Measurements from ENCODE around the gene ROR2.

Gene ROR2

DNA sequence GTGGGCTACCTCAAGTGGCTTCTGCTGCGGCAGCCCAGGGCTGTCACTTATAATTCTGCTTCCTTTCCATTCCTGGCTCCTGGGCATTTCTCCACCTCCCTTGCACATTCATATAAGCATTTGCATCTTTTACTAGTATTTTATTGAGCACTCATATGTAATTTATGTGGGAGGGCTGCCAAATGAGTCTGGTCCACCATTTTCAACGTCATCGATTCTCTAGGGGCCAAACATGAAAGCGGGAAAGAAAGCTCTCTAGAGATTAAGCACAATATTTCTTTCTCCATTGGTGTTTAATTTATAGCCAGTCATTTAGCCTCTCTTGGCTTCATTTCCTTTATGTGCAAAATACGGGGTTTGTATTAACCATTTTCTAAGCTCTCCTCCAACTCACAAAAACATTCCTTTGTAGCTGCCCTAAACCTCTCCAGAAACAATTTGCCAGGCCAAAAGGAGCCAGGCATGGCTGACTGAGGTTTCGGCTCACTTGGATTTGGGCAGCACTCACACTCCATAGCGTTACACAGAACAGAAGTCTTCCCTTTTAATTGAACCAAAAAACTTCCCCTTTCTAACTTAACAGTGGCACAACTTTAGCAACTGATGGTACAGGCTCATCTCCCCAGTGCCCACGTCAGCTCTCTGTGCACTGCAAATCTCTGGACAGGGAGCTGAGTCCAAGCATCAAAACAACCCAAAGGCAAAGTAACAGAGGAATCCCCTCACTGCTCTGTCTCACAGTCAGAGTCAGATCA, 183.5 kb downstream of the ROR2 start:
- no peaks in the 10 kb centered on the region for H3K36me3 ChIP-seq (ENCODE audit: insufficient read depth, low read length)
- H3K9ac ChIP-seq (ENCODE audit: low read depth, low read length, poor library complexity, severe bottlenecking) = no peak overlapping the region
- H3K4me3 ChIP-seq (ENCODE audit: low read length, poor library complexity, severe bottlenecking) = no peak overlapping the region
- H3K9me2 ChIP-seq (replicated peaks; ENCODE audit: low read depth, low read length) = no peaks in the 10 kb centered on the region
- TF ChIP-seq, protein P1, sequence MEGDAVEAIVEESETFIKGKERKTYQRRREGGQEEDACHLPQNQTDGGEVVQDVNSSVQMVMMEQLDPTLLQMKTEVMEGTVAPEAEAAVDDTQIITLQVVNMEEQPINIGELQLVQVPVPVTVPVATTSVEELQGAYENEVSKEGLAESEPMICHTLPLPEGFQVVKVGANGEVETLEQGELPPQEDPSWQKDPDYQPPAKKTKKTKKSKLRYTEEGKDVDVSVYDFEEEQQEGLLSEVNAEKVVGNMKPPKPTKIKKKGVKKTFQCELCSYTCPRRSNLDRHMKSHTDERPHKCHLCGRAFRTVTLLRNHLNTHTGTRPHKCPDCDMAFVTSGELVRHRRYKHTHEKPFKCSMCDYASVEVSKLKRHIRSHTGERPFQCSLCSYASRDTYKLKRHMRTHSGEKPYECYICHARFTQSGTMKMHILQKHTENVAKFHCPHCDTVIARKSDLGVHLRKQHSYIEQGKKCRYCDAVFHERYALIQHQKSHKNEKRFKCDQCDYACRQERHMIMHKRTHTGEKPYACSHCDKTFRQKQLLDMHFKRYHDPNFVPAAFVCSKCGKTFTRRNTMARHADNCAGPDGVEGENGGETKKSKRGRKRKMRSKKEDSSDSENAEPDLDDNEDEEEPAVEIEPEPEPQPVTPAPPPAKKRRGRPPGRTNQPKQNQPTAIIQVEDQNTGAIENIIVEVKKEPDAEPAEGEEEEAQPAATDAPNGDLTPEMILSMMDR (conservative IDR thresholded peaks at IDR 0.05; ENCODE audit: low read length) = no peak
- no peak for TF ChIP-seq EZH2phosphoT487 (IDR thresholded peaks at IDR 0.05; ENCODE audit: borderline replicate concordance)
- H2AFZ ChIP-seq (ENCODE audit: low read length) = no peak overlapping the region
- H3K9me3 ChIP-seq (ENCODE audit: insufficient read depth, low read depth, low read length) = no peaks in the 10 kb centered on the region
- no peaks in the 10 kb centered on the region for H3F3A ChIP-seq (ENCODE audit: low read depth)
- H4K20me1 ChIP-seq (ENCODE audit: insufficient read depth, low read length, poor library complexity, severe bottlenecking) = no peaks in the 10 kb centered on the region
- no peak overlapping the region for H3K4me2 ChIP-seq (ENCODE audit: low read depth, low read length, poor library complexity, severe bottlenecking)
- H3K27me3 ChIP-seq (ENCODE audit: insufficient read depth, low read length, poor library complexity, severe bottlenecking) = no peaks in the 10 kb centered on the region
- no peaks in the 10 kb centered on the region for H3K4me1 ChIP-seq (ENCODE audit: insufficient read depth, low read length, poor library complexity, severe bottlenecking)
- H3K79me2 ChIP-seq (ENCODE audit: insufficient read depth, low read length) = no peaks in the 10 kb centered on the region

DNA sequence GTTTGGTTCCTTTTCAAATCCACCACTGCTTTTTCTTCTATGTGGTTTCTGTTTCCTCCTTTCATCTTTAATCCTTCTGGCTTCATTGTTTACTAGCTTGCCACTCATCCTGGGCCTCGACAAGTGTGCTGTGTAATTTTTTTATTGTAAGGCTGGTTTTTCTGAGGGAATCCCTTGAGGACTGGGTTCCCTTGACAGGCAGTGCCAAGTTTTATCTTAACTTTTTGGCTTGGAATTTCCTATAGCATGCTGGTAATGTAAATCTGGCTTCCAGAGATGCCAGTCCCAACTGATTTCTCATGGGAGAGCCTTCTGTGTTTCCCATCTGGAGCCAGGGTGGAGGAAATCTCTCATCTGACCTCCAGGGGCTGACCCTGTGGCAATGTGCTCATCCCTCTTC, 184.7 kb downstream of the ROR2 start:
- TF ChIP-seq EZH2phosphoT487 (IDR thresholded peaks at IDR 0.05; ENCODE audit: borderline replicate concordance) = no peak
- TF ChIP-seq, protein P1 (conservative IDR thresholded peaks at IDR 0.05; ENCODE audit: low read length) = no peak
- H3K36me3 ChIP-seq (ENCODE audit: insufficient read depth, low read length) = no peaks in the 10 kb centered on the region
- no peak overlapping the region for H3K4me3 ChIP-seq (ENCODE audit: low read length, poor library complexity, severe bottlenecking)
- H3K27me3 ChIP-seq (ENCODE audit: insufficient read depth, low read length, poor library complexity, severe bottlenecking) = no peaks in the 10 kb centered on the region
- H3K4me1 ChIP-seq (ENCODE audit: insufficient read depth, low read length, poor library complexity, severe bottlenecking) = no peaks in the 10 kb centered on the region
- no peak overlapping the region for H3K4me2 ChIP-seq (ENCODE audit: low read depth, low read length, poor library complexity, severe bottlenecking)
- no peaks in the 10 kb centered on the region for H3K79me2 ChIP-seq (ENCODE audit: insufficient read depth, low read length)
- H3F3A ChIP-seq (ENCODE audit: low read depth) = no peaks in the 10 kb centered on the region
- no peak overlapping the region for H3K9ac ChIP-seq (ENCODE audit: low read depth, low read length, poor library complexity, severe bottlenecking)
- no peaks in the 10 kb centered on the region for H4K20me1 ChIP-seq (ENCODE audit: insufficient read depth, low read length, poor library complexity, severe bottlenecking)
- H3K9me2 ChIP-seq (replicated peaks; ENCODE audit: low read depth, low read length) = no peaks in the 10 kb centered on the region
- H2AFZ ChIP-seq (ENCODE audit: low read length) = no peak overlapping the region
- no peaks in the 10 kb centered on the region for H3K9me3 ChIP-seq (ENCODE audit: insufficient read depth, low read depth, low read length)

DNA sequence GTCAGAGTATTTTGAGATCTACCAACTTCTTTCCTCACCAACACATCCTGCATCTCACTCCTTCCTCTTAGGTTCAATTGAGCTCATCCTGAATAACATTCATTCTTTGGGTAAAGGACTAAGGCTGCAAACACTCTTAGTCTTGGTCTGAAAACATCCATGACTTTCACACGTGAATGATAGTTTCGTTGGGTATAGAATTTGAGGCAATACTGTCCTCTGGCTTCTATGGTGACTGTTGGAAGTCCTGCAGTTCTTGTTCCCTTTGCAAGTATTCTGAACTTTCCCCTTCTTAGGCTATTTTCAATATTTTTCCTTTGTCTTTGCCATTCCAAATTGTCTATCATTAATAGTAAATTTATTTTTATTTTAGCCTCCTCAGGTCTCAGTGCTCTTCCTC, 185.4 kb downstream of the ROR2 start:
- Histone ChIP-seq H3K9me3 (ENCODE audit: insufficient read depth, low read depth, low read length) (no peaks in the 10 kb centered on the region), H3K9ac (ENCODE audit: low read depth, low read length, poor library complexity, severe bottlenecking) (no peak overlapping the region), H3K4me2 (ENCODE audit: low read depth, low read length, poor library complexity, severe bottlenecking) (no peak overlapping the region), H3K36me3 (ENCODE audit: insufficient read depth, low read length) (no peaks in the 10 kb centered on the region), H3K9me2 (replicated peaks; ENCODE audit: low read depth, low read length) (no peaks in the 10 kb centered on the region), H3F3A (ENCODE audit: low read depth) (no peaks in the 10 kb centered on the region), H3K4me3 (ENCODE audit: low read length, poor library complexity, severe bottlenecking) (no peak overlapping the region), H2AFZ (ENCODE audit: low read length) (no peak overlapping the region), H4K20me1 (ENCODE audit: insufficient read depth, low read length, poor library complexity, severe bottlenecking) (no peaks in the 10 kb centered on the region), H3K27me3 (ENCODE audit: insufficient read depth, low read length, poor library complexity, severe bottlenecking) (no peaks in the 10 kb centered on the region), H3K79me2 (ENCODE audit: insufficient read depth, low read length) (no peaks in the 10 kb centered on the region), H3K4me1 (ENCODE audit: insufficient read depth, low read length, poor library complexity, severe bottlenecking) (no peaks in the 10 kb centered on the region)
- TF ChIP-seq EZH2phosphoT487 (IDR thresholded peaks at IDR 0.05; ENCODE audit: borderline replicate concordance) = no peak
- TF ChIP-seq, protein P1 (conservative IDR thresholded peaks at IDR 0.05; ENCODE audit: low read length) = no peak
